NCI-H1092 treated with DMSO at 0.1 percent for 48 hours (cell line): ENCODE results near the gene CEP72.
"Not testable (repeated sequence)": the region's sequence is repeated elsewhere in the genome, so short reads cannot be mapped to it uniquely, and the experiment has no call there.

Experiments
- DNase-seq: peaks from one replicate; lab custom pipeline; 2025; lab: John Stamatoyannopoulos, UW

CEP72 gene

DNA sequence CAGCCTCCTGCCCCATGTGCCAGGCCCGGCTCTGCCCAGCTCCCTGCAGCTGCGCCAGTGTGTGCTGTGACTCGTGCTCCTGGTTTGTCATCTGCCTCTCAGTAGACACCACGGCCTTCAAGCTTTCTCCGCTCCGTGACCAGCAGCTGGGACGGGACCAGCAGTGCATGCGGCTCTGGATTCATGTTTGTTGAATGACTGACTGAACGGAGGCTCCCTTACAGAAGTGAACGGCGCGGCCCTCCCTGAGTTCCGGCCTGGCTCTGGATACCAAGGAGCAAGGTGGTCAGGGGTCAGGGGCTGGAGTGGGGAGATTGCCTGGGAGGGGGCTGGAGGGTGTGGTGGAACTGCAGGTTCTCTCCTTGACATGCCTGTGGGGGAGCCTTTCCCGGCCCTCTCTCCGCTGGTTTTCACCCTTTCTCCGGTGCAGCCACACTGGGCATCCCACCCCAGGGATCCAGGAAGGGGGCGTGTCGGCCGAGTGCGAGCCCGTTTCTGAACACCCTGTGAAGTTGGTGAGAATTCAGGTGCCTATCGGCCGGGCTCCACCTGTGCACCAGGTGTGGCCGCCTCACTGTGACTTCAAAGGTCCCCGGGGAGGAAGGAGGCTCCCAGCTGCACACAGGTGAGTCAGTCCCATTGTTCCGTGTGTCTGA is 11.1 kb upstream of the CEP72 start:
- no peak for DNase-seq

DNA sequence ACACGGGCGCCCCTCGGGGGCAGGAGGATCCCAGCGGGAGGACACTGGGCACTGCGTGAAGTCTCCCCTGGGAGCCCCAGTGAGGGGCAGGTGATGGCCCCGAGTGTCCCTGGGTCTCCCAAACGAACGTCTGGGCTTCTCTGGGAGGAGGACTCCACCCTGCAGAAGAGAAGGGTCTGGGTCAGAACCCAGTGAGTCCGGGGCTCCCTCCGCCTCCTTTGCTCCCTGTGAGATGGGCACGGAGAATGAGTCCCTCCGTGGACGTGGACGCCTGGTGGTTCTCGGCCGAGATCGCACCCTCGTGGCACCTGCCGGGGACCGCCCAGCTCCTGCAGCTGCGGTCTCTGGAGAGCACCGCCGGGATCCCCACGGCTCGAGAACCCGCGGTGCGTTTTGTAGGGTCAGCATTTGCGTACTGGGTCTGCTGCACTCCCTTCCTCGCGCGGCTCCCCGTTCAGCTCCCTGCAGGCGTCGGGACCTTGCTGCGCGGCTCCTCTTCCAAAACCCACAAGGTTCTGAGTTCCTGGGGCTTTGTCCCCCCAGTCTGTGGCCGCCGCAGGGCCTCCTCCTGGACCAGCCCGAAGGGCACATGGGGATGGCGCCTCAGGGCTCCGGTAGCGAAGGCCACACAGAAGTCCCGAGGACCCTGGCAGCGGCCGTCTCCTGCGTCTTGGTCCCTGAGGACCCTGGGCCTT is 10.2 kb upstream of the CEP72 start:
- DNase-seq = no peak

DNA sequence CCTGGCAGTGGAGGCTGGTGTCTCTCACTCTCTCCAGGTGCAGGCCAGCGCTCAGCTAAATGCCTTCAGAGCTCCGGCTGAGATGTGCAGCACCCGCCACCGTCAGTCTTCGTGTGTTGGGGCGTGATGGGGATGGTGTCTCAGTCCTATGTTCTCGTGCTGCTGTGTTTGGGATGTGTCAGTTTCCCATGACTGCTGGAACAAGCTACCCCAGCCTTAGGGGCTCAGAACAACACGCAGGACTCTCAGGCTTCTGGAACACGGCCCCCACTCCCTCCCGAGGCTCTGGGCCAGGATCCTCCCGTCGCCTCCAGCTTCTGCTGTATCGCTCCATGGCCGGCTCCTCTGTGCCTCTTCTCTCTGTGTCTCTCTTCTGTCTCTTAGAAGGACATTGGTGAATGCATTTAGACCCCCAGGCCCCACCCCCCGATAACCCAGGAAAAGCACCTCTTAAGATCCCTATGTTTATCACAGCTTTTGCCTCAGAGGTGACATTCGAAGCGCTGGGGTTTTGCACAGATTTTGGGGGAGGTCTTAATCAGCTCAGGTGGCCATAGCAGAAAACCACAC is 9.6 kb upstream of the CEP72 start:
- DNase-seq = no peak

DNA sequence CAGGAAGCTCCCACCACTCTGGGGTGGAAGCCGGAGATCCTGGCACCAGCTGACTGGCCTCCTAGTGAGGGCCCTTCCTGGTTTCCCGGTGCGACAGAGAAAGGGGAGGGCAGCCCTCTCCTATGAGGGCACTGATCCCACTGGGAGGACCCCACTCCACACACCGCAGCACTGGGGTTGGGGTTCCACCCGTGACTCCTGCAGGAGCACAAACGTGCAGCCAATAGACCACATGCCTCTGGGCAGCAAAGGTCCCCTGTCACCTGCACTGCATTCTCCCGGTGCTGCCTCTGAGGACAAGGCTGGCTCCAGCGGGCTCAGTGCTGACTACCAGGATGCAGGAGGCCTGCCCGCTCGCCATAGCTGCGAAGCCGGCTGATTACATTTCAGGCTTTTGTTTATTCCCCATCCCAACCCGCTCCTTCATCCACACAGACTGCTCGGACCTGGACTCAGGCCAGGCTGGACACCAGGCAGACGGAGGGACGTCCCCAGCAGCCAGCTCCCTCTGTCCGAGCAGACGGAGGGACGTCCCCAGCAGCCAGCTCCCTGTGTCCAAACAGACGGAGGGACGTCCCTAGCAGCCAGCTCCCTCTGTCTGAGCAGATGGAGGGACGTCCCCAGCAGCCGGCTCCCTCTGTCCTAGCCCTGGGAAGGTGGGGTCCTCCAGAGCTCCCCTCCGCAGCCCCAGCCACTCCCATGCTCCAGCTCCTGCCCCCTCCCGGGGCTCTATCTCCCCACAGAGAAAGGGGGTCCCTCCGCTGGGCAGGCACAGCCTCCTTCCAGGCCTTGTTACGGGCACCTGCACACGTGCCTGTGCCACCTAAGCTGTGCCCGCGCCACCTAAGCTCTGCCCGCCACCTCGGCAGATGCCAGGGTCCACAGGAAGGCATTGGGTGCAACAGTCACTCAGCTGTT is 8.8 kb upstream of the CEP72 start:
- no peak for DNase-seq

DNA sequence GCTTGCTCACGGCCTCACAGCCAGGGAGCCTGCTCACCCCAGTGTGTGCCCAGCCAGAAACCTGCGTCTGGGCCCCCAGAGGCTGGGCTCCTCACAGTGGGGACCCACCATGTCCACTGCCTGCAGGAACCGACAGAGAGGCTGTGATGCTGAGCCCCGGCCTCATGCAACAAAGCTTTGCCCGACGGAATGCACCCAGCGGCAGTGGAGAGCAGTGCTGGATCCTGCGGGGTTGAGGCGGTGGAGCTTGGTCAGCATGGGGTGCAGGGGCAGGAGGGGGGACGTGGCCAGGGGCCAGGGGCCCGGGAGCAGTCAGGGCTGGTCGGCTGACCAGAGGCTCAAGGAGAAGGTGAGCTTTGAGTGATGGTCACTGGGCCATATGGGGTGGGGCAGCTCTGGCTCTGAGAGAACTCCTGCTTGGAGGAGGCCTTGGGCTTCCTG is 7.7 kb upstream of the CEP72 start:
- no peak for DNase-seq

DNA sequence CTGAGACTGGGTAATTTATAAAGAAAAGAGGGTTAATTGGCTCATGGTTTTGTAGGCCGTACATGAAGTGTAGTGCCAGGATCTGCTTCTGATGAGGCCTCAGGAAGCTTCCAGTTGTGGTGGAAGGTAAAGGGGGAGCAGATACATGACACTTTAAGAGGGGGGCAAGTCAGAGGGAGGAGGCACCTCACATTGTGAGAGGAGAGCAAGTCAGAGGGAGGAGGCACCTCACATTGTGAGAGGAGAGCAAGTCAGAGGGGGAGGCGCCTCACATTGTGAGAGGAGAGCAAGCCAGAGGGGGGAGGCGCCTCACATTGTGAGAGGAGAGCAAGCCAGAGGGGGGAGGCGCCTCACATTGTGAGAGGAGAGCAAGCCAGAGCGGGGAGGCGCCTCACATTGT is 7.0 kb upstream of the CEP72 start:
- not testable (repeated sequence) for DNase-seq

DNA sequence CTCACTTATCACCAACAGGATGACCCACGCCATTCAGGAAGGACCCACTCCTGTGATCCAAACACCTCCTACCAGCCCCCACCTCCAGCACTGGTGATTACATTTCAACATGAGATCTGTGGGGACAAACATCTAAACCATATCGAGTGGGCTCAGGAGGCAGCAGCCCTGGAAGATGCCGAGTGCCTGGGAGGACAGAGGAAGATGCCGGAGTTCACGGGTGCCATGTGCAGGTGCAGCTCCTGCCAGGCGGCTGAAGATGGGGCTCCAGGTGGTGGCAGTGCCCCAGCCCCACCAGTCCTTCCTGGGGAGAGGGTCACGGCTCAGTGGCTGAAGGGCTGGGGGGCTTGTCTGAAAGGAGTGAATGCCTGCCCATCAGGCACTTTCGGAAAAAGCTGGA is 6.1 kb upstream of the CEP72 start:
- no peak for DNase-seq

DNA sequence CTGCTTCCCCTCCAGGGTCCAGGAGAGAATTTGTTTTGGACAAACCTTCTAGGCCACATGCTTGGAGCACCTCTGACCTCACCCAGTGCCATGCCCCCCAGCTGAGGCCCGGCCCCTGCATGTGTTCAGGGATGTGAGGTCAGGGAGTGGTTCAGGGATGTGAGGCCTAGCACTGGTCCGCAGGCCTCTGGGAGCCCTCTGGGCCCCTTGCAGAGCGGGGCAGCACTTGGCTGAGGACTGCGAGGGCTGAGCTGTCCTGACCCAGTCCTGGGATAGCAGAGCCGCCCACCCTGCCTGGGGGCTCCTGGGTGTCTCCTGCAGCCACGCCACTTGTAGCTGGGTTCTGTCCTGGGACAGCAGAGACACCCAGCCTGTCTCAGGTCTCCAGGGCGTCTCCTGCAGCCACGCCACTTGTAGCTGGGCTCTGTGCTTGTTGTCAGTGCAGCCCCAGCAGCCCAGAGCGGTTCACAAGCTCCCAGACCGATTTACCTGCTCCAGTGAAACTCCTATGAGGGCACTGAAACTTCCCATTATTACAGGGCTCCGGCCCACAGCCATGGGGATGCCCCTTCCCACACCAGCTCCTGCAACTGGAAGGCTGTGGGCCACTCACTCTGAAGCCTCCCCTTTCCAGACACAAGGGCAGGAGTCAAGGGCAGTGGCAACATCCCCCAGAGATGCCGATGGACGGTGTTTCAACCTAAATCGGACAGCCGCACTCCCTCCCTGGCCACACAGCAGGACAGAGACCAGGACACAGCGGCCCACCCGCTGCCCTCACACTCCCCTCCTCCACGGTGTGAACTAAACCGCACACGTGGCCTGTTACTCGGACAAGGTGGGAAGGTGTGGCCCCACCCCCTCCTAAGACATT is 5.4 kb upstream of the CEP72 start:
- no peak for DNase-seq

DNA sequence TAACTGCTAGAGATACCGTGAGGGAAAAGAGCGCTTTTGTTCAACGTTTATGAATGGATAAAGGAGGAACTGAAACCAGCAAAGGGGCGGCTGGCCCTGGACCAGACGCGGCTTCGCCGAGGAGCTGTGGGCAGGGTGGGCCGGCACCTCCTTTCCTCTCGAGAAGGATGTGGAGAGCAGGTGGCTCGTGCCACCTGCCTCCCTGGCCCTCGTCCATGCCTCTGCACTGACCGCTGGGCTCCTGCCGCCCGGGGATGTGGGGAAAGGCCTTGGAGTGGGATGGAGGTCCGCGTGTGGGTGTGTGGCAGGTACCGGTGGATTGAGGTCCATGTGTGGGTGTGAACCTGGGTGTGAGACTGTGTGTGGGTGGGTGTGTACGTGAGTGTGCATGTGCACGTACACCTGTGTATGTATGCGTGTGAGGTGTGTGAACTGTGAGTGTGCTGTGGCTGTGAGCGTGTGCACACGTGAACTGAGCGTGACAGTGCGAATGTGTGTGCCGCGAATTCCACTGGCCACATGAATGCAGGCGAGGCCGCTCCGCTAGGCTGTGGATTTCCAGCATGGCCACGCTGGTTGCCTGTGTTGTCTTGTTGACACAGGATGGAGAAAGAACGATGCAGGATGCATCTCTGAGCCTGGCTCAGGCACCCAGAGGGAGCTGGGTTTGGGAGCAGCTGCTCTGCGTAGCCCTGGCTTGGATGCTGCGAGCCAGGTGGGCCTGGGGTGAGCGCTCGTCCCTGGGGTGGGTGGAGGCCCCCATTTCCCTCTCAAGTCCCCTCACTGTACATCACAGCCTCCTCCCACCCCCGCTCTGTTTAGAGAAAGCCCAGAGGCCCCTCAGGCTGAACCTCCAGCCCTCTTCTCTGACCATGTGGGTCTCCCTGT is 4.4 kb upstream of the CEP72 start:
- peak; percentile 31 for DNase-seq

DNA sequence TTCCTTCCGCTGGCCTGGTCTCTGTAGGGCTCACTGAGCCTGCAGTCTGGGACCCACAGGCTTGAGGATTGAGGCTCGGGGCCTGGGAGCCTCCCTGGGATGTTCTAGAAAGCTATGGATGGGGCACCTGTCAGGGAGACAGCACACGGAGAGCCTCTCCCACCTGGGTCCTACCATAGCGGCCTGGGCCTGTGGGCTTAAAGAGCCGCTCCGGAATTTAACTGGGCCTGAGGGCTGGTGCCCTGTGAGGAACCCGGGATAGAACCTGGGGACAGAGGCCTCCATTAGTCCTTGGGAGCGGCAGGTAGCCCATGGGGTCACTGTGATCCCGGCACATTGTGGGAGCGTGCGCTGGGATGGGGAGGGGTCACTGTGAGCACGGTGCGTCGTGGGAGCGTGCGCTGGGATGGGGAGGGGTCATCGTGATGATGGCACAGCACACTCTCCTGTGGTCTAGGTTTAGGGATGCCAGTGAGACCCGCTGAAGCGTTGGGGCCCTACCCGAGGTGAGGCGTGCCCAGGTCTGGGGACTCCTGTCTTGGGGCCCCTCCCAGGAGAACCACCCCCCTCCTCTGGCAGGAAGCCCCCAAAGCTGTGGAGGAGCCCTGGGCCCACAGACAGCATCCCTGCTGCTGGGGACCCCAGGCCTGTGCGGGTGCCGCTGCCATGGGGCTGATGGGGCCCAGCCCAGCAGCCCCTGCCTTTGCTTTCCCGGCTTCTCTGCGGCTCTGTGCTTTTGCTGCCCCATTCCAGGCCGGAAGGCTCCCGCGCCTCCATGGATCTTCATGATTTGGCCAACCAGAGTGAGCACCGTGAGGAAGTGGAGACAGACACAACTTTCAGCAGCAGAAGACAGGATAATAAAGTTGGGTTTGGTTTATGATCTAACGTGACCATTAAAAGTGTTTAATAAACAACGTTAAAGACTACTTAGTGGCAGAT is 3.4 kb upstream of the CEP72 start:
- DNase-seq = no peak

DNA sequence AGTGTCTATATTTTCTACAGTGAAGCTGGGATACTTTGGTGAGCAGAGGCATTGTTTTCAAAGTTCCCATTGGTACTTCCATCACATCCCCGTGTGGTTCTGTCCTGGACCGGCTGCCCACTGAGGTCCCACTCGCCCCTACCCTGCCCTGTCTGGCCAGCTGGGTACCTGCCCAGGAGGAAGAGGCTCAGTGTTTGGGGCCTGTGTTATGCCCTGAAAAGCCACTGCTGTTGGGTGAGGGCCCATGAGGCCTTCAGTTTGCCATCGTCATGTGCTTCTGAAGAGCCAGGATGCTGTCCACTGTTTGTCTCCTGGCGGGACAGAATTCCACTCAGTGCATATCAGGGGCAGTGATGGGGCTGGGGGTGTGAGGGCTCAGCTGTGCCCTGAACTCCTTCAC is 2.6 kb upstream of the CEP72 start:
- DNase-seq = no peak

DNA sequence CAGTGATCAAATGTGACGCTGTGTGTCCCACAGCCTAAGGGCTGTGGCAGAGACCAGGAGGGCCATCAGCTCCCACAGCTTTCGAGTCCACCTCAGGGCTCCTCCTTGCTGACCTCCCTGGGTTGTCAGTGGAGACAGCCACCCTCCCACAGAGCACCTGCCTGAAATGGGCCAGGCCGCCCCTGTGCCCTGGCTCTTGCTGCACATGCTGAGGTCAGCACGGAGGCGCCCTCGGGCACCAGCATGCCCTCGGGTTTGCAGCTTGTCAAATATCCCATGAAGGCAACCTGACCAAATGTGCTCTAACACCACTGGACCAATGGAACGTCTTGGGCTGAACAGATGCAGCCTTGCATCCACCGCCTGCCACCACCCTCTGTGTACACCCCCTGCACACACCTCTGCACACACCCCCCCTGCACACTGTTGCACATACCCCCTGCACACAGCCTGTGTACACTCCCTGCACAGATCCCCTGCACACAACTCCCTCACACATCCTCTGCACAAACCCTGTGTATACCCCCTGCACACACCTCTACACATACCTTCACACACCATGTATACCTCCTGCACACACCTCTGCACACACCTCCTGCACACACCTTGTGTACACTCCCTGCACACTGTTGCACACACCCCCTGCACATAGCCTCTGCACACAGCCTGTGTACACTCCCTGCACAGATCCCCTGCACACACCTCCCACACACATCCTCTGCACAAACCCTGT is 2.0 kb upstream of the CEP72 start:
- DNase-seq = no peak

DNA sequence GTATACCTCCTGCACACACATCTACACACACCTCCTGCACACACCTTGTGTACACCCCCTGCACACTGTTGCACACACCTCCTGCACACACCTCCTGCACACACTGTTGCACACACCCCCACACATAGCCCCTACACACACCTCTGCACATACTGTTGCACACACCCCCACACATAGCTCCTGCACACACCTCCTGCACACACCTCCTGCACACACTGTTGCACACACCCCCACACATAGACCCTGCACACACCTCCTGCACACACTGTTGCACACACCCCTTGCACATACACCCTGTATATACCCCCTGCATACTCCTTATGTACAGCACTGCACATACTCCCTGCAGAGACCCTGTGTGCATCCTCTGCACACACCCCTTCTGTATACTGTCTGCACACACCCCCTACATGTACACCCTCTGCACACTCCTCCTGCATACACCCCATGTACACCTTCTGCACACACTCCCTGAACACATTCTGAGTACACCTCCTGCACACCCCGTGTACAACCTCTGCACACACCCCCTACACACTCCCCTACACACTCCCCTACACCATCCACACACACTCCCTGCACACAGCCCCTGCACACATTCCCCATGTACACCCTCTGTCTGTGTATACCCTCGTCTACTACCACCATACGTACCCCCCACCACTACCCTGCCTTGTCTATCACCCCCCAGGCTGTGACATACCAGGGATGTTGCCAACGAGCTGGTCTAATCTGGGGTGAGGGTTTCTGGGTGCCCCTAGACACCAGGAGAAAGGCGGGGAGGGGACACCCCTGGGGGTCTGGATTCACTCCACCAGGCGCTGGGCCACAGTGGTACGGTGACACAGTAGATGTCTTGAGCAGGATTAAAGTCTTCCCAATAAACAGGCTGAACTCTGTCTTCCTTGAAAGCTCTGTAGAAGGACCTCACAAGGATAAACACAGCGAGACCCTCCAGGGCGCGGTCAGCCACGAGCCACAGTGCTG is 1.1 kb upstream of the CEP72 start:
- DNase-seq = no peak

DNA sequence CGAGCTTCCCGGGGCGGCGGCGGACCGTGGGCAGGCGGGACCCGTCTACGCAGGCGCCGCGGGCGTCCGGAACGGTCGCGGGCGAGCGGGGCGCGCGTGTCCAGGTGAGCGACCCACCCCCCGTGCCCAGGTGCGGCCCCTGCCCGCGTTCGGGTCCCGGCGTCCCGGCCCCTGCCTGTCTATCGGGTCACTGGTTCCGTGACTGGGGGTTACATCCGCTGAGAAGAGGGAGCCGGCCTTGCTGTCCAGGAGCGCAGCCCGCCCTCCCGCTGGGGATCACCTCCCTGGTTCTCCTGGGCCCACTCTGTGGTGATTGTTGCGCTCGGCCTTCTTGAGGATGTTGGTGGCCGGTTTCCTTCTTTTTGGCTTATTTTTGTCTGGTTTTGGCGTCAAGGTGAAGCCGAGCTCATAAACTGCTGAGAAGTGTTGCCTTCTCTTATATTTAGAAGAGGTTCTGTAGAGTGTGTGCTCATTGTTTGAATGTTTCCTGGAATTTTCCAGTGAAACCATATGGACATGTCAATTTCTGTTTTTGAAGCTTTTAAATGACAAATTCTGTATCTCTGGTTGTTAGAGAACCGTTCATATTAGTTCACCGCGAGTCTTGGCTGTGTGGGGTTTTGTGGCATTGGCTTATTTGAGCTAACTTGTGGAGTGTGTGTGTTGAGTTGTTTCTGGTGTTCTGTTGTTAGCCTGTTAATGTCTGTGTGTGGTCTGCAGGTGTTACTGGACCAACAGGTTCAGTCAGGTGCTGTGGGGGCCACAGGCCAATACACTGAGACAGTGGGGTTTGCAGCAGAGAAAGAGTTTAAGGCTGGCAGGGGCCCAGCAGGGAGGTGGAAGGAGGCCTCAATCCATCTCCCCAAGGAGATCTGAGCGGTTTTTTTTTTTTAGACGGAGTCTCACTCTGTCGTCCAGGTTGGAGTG is 621 bp downstream of the CEP72 start:
- DNase-seq = no peak

DNA sequence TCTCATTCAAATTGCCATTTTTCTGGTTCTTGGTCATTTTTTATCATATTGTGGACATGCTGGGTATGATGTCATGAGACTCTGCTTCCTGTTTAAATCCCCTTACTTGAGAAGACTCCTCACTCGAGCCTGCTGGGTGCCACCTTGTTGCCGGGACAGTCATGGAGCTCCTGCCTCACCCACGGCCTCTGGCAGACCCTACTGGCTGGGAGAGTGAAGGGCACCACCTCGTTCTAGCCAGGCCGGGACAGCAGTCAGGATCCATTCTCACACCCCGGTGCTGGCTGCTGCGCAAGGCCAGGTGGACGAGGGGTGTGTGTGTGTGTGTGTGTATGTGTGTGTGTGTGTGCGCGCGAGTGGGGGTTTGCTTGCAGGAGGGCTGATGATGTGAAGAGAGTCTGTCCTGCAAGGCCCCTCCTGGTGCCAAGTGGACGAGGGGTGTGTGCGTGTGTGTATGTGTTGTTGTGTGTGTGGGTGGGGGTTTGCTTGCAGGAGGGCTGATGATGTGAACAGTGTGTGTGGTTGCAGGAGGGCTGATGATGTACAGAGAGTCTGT is 4.4 kb downstream of the CEP72 start:
- no peak for DNase-seq

DNA sequence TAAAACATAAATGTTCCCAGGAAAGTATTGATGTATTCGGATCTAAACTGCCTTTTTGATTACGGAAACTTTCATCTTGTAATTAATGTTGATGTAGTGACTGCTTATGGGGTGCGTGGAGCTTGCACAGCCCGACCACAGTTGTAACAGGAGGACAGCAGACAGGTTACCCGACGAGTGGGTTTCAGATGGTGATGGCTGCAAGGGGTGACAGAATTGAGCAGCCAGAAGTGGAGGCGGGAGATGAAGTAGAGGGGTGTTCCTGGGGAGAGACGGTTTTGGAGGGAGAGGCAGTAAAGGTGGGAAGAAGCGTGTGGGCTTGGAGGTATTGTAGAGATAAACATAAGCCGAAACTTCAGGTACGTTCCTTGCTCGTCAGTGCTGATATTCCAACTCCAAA is 5.8 kb downstream of the CEP72 start:
- no peak for DNase-seq
